Stimulated activated CD4-positive, alpha-beta T cell treated with anti-CD3 and anti-CD28 coated beads, Interleukin-1b, Interleukin-23, amount 100 ng/mL, for 24 hours (primary cell): ENCODE measurements around the gene VPS13D.
"Not testable (repeated sequence)": the region's sequence is repeated elsewhere in the genome, so short reads cannot be mapped to it uniquely, and the experiment has no call there.

Source experiments
- DNase-seq, 4 experiments: peaks; one replicate each; pipeline ENCODE4 v3.0.0-alpha.2; 2020; ENCODE audit warnings: low read depth in 4 of 4, low spot score in 1 of 4

Gene VPS13D

GRCh38 chr1:12284486-12284885, 54.7 kb downstream of the VPS13D start:
- DNase-seq: no peak

- DNase-seq: no peak
Measured at GRCh38 chr1:12285496-12286143, 55.8 kb downstream of the VPS13D start.

GRCh38 chr1:12287869-12288268, 58.0 kb downstream of the VPS13D start:
- no peak for DNase-seq

- DNase-seq: no peak
Measured at GRCh38 chr1:12290828-12291227, 61.0 kb downstream of the VPS13D start.

- DNase-seq: no peak
Measured at GRCh38 chr1:12293416-12293815, 63.6 kb downstream of the VPS13D start.

- DNase-seq: no peak
Measured at GRCh38 chr1:12294076-12294475, 64.2 kb downstream of the VPS13D start.

GRCh38 chr1:12296016-12296415, 66.2 kb downstream of the VPS13D start:
- DNase-seq: no peak

GRCh38 chr1:12296623-12297022, 66.8 kb downstream of the VPS13D start:
- no peak for DNase-seq

- DNase-seq: no peak
Measured at GRCh38 chr1:12300706-12301105, 70.9 kb downstream of the VPS13D start.

GRCh38 chr1:12301518-12302237, 71.8 kb downstream of the VPS13D start:
- DNase-seq: no peak

- DNase-seq: no peak
Measured at GRCh38 chr1:12302798-12303447, 73.1 kb downstream of the VPS13D start.

GRCh38 chr1:12305377-12305776, 75.5 kb downstream of the VPS13D start:
- DNase-seq: no peak

GRCh38 chr1:12309783-12310742, 80.2 kb downstream of the VPS13D start:
- DNase-seq: no peak

GRCh38 chr1:12314333-12314903, 84.6 kb downstream of the VPS13D start:
- no peak for DNase-seq

- DNase-seq: no peak
Measured at GRCh38 chr1:12315146-12315545, 85.3 kb downstream of the VPS13D start.

GRCh38 chr1:12316331-12316730, 86.5 kb downstream of the VPS13D start:
- DNase-seq: no peak

- DNase-seq: no peak
Measured at GRCh38 chr1:12320486-12320885, 90.7 kb downstream of the VPS13D start.

GRCh38 chr1:12324423-12324822, 94.6 kb downstream of the VPS13D start:
- no peak for DNase-seq

- not testable (repeated sequence) for DNase-seq
Measured at GRCh38 chr1:12324973-12325372, 95.1 kb downstream of the VPS13D start.

- no peak for DNase-seq
Measured at GRCh38 chr1:12326986-12327385, 97.2 kb downstream of the VPS13D start.

- DNase-seq: no peak
Measured at GRCh38 chr1:12327566-12327965, 97.7 kb downstream of the VPS13D start.
